Psoas muscle (tissue), 8 donors: ENCODE measurements around the gene GIT1. TPM values are rescaled to one million over a fixed set of nuclear protein-coding genes. Genes with fewer than 3 reads are reported as not detected.

ENCODE experiments used
- ATAC-seq, 4 donors: fragments of 200-7000 bp; cut with Tn5 transposase; one replicate each; pipeline ENCODE4 v1.9.1; 2020; ENCODE audit warnings: moderate library complexity in 3 of 4, mild to moderate bottlenecking in 2 of 4
- DNase-seq, 2 donors: peaks; one replicate each; pipeline ENCODE4 v3.0.0-alpha.2; 2020
- H3K27ac ChIP-seq: fragments of 200-600 bp; one replicate; pipeline ENCODE4 v1.8.0; 2022
- H3K27me3 ChIP-seq, 3 donors: fragments of 200-600 bp in 1 of 3; one replicate each; pipeline versions ENCODE4 v1.6.1 to v1.8.0; 2013 to 2022; ENCODE audit warnings: low read length in 2 of 3, mild to moderate bottlenecking in 2 of 3, moderate library complexity in 1 of 3; ENCODE audit not compliant: insufficient read depth in 3 of 3
- H3K36me3 ChIP-seq, 2 donors: fragments of 200-600 bp in 1 of 2; one replicate each; pipeline versions ENCODE4 v1.6.1 to v1.8.0; 2013 to 2022; ENCODE audit warnings: low read depth in 1 of 2, mild to moderate bottlenecking in 1 of 2, moderate library complexity in 1 of 2; ENCODE audit not compliant: insufficient read depth in 1 of 2
- H3K4me1 ChIP-seq: fragments of 200-600 bp; one replicate; pipeline ENCODE4 v1.8.0; 2022
- H3K4me3 ChIP-seq: fragments of 200-600 bp; one replicate; pipeline ENCODE4 v1.8.0; 2022; ENCODE audit warnings: mild to moderate bottlenecking
- H3K9me3 ChIP-seq: fragments of 200-600 bp; one replicate; pipeline ENCODE4 v1.8.0; 2022
- WGBS, 3 donors: extraction: QIAGEN DNeasy Blood & Tissue Kit; methylation state at CpG; one replicate each; pipeline versions ENCODE4 v1.1.6 to v1.1.7; 2013; 5-methylcytosine and 5-hydroxymethylcytosine counted together
- intact Hi-C, 2 donors: fragments of 100-400 bp; cut with DNase I; formaldehyde crosslinking; loops; one replicate each; pipeline versions ENCODE4 v1.11.0 to v1.14.2; 2022
- polyA plus RNA-seq, 3 donors: library from polyadenylated mRNA; stranded (reverse); fragments of 200-250 nt; gene quantifications; one replicate each; pipeline ENCODE4 v1.2.3, GENCODE V29; 2013
- total RNA-seq, 4 donors: library from RNA; stranded (reverse); fragmentation: NEBNext Ultra II Directional in 2 of 4; extraction: Animal tissue kit (Norgen Biotek cat#: 25700) in 2 of 4; gene quantifications; one replicate each; pipeline versions ENCODE4 v1.2.1 to v1.2.4, GENCODE V29; 2021 to 2023
- TF ChIP-seq, protein P1 (sequence below): fragments of 200-600 bp; IDR thresholded peaks from one replicate; pipeline ENCODE4 v1.8.0; 2022; ENCODE audit warnings: antibody characterized with exemption
- donor health status: healthy with polysubstance abuse.
- donor health status: DM: no; HTN: no; CAD: no; lungs with moderate emphysema.
- donor health status: Bipolar disorder and iron deficiency.
- donor health status: healthy.
- donor health status: DM: yes; HTN: yes; CAD: no.
- donor health status: DM: no; HTN: no; CAD: no.
- donor health status: DM: no; HTN: no; CAD: no.
- donor health status: DM: yes; HTN: yes; CAD: no.

The GIT1 gene
- total and polyA plus RNA-seq, 7 donors = 24.3 to 46.0 (median 33.5) TPM

DNA sequence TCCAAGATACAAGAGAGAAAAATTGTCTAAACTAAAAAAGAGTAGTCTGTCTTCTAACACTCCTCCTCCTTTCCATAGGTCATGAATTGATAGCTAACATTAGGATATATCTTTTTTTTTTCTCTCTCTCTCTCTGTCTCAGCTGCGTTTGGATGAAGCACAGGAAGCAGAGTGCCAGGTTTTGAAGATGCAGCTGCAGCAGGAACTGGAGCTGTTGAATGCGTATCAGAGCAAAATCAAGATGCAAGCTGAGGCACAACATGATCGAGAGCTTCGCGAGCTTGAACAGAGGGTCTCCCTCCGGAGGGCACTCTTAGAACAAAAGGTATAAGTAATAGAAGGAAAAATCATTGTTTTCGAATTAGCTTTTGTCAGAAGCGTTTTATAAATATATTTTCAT lies 55.5 kb downstream of the GIT1 start:
- intact Hi-C loops = no loop called here
- TF ChIP-seq, protein P1, sequence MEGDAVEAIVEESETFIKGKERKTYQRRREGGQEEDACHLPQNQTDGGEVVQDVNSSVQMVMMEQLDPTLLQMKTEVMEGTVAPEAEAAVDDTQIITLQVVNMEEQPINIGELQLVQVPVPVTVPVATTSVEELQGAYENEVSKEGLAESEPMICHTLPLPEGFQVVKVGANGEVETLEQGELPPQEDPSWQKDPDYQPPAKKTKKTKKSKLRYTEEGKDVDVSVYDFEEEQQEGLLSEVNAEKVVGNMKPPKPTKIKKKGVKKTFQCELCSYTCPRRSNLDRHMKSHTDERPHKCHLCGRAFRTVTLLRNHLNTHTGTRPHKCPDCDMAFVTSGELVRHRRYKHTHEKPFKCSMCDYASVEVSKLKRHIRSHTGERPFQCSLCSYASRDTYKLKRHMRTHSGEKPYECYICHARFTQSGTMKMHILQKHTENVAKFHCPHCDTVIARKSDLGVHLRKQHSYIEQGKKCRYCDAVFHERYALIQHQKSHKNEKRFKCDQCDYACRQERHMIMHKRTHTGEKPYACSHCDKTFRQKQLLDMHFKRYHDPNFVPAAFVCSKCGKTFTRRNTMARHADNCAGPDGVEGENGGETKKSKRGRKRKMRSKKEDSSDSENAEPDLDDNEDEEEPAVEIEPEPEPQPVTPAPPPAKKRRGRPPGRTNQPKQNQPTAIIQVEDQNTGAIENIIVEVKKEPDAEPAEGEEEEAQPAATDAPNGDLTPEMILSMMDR = no peak
- Histone ChIP-seq H3K4me1 (no peaks in the 10 kb centered on the region), H3K27ac (no peak overlapping the region), H3K36me3 (peaks cover 4 to 82% of the 10 kb centered on the region in 2 donors), H3K4me3 (no peak overlapping the region), H3K9me3 (no peaks in the 10 kb centered on the region), H3K27me3 (no peaks in the 10 kb centered on the region)
- ATAC-seq = no peak
- DNase-seq = no peak
- WGBS, 3 donors = 85 to 91% (median 88%) methylated on average over 8 of the region's 8 CpGs

DNA sequence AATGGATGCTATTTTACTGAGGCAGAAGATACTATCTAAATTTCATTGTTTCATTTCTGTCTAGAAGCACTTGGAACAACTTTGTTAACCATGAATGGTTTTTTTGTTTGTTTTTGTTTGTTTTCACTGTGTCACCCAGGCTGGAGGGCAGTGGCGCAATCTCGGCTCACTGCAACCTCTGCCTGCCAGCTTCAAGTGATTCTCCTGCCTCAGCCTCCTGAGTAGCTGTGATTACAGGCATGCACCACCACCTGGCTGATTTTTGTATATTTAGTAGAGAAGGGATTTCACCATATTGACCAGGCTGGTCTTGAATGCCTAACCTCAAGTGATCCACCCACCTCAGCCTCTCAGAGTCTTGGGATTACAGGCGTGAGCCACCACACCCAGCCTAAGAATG lies 63.1 kb downstream of the GIT1 start:
- TF ChIP-seq, protein P1 = no peak
- no peak for DNase-seq
- Histone ChIP-seq H3K27ac (no peak overlapping the region), H3K4me1 (no peaks in the 10 kb centered on the region), H3K4me3 (no peak overlapping the region), H3K36me3 (peaks cover 8 to 79% of the 10 kb centered on the region in 2 donors), H3K27me3 (no peaks in the 10 kb centered on the region), H3K9me3 (no peaks in the 10 kb centered on the region)
- no peak for ATAC-seq
- intact Hi-C loops = no loop called here
- 95 to 100% (median 98%) methylated on average over 3 of the region's 3 CpGs for WGBS, 3 donors

DNA sequence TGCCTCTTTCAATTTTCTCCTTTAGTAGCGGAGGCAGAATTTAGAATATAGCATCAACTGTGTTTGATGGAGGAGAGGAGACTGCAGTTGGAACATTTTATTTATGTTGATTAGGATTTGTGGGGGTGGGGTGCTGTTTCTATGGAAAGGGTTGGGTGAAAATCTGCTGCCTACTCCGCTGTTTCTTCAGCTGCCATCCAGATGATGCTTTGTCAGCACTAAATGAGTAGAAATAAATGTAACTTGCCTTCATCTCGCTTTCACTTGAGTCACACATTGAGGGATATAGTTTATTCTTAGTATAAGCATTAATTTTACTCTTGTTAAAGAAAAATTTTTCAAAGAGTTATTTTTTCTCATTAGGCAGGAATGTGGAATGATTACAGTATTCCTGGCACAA lies 64.8 kb downstream of the GIT1 start:
- Histone ChIP-seq H3K36me3 (peaks cover 3 to 80% of the 10 kb centered on the region in 2 donors), H3K27ac (no peak overlapping the region), H3K4me3 (no peak overlapping the region), H3K4me1 (no peaks in the 10 kb centered on the region), H3K9me3 (no peaks in the 10 kb centered on the region), H3K27me3 (no peaks in the 10 kb centered on the region)
- ATAC-seq (no peak), DNase-seq (no peak)
- intact Hi-C loops = no loop called here
- 94 to 98% (median 96%) methylated on average over 3 of the region's 3 CpGs for WGBS, 3 donors
- TF ChIP-seq, protein P1 = no peak

Other genes starting within 250 kb of the GIT1 start
- 10 to 100 TPM; 42.5 to 49.8 (median 46.5) TPM for gene TAOK1, start 199.3 kb downstream of the GIT1 start, total RNA-seq
- gene TAOK1, start 199.3 kb downstream of the GIT1 start, polyA plus RNA-seq = 10 to 100 TPM in 2 of 3 donors, 1 to 10 TPM in 1; 6.3 to 23.0 (median 11.2) TPM
- 1 to 10 TPM; 2.3 to 2.8 (median 2.5) TPM for gene ABHD15, start 22.6 kb downstream of the GIT1 start, total RNA-seq
- 1 to 10 TPM; 1.6 to 7.9 (median 3.1) TPM for gene ABHD15, start 22.6 kb downstream of the GIT1 start, polyA plus RNA-seq
- 10 to 100 TPM; 13.3 to 20.9 (median 17.7) TPM for gene TP53I13, start 20.9 kb downstream of the GIT1 start, total RNA-seq
- 10 to 100 TPM; 30.6 to 46.1 (median 42.6) TPM for gene TP53I13, start 20.9 kb downstream of the GIT1 start, polyA plus RNA-seq
- 10 to 100 TPM in 1 of 4 donors, 1 to 10 TPM in 3; 6.4 to 14.8 (median 6.8) TPM for gene ANKRD13B, start 3.5 kb upstream of the GIT1 start, total RNA-seq
- gene ANKRD13B, start 3.5 kb upstream of the GIT1 start, polyA plus RNA-seq = 10 to 100 TPM in 1 of 3 donors, 1 to 10 TPM in 2; 5.4 to 10.7 (median 9.7) TPM
- 100 to 1,000 TPM; 478 to 710 (median 557) TPM for gene CORO6, start 33.3 kb upstream of the GIT1 start, total RNA-seq
- 100 to 1,000 TPM; 182 to 495 (median 236) TPM for gene CORO6, start 33.3 kb upstream of the GIT1 start, polyA plus RNA-seq